ENCODE data around the gene BCAS3. TPM values are rescaled to one million over a fixed set of nuclear protein-coding genes. Genes with fewer than 3 reads are reported as not detected.
"Not testable (repeated sequence)": the region's sequence is repeated elsewhere in the genome, so short reads cannot be mapped to it uniquely, and the experiment has no call there.

BCAS3 gene
- total and polyA plus RNA-seq, 4 donors, result 11.6 to 47.6 (median 27.4) TPM

DNA sequence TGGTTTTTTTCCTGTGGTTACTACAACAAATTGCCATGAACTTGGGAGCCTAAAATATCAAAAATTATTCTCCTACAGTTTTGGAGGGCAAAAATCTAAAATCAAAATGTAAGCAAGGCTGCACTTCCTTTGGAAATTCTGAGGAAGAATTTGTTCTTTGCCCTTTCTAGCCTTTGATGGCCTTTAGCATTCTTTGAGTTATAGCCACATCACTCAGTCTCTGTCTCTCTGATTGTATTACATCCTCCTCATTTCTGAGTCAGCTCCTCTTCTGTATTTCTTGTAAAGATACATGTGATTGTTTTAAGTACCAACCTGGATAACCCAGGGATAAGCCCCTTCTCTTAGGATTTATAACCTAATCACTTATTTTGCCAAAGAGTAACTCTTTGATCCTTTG is 282.0 kb downstream of the BCAS3 start:
- Histone ChIP-seq H3K4me3 (ENCODE audit: low read length in 2 of 2) (no peak overlapping the region), H3K36me3 (ENCODE audit: control insufficient read depth in 1 of 2, insufficient read depth in 2 of 2, low read length in 1 of 2) (peaks cover 2 to 3% of the 10 kb centered on the region in 2 donors), H3K27me3 (ENCODE audit: control insufficient read depth in 1 of 2, insufficient read depth in 2 of 2, low read length in 1 of 2) (no peaks in the 10 kb centered on the region), H3K9me3 (ENCODE audit: control insufficient read depth, low read length) (peaks cover 5% of the 10 kb centered on the region), H3K27ac (ENCODE audit: low read depth in 1 of 2, low read length in 2 of 2) (no peak overlapping the region), H3K4me1 (ENCODE audit: control insufficient read depth in 1 of 2, insufficient read depth in 2 of 2, low read length in 2 of 2) (no peaks in the 10 kb centered on the region)
- ATAC-seq (ENCODE audit: low FRiP score) (no peak), DNase-seq (no peak)
- intact Hi-C loops (cut with DNase I), result no loop called here

DNA sequence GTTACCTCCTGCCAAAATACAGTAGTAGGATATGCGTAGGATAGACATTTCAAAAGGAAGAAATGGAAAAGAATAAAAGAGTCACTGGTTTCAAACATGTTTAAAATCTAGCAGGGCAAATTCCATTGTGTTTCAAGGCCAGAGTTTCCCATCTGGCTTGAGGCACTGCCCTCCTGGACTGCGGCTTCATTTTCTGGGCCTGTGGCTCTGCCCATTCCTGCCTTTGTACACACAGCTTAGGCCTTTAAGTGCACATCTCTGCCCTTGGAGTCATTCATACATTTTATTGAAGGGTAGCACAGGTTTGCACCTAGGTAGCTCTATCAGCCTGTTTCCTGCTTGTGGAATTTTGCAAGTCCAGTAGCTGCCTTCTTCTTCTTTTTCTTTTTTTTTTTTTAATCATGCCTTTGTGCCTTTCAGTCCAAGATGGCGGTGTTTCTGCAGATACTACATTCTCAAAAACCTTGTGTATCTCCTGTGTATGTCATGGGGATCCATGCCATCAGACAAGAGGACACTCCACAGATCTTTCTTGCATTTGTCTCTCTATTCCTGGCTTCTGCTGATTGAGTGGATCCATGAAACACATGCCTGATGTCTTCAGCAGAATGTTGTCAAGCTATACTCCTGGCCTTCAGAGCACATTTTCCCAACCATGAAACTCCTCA is 282.9 kb downstream of the BCAS3 start:
- H3K4me1 ChIP-seq (ENCODE audit: control insufficient read depth in 1 of 2, insufficient read depth in 2 of 2, low read length in 2 of 2), result no peaks in the 10 kb centered on the region
- H3K27ac ChIP-seq (ENCODE audit: low read depth in 1 of 2, low read length in 2 of 2), result no peak overlapping the region
- no peak for ATAC-seq (ENCODE audit: low FRiP score)
- no peaks in the 10 kb centered on the region for H3K27me3 ChIP-seq (ENCODE audit: control insufficient read depth in 1 of 2, insufficient read depth in 2 of 2, low read length in 1 of 2)
- no peak for DNase-seq
- peaks cover 5% of the 10 kb centered on the region for H3K9me3 ChIP-seq (ENCODE audit: control insufficient read depth, low read length)
- no peak overlapping the region for H3K4me3 ChIP-seq (ENCODE audit: low read length in 2 of 2)
- intact Hi-C loops (cut with DNase I), result no loop called here
- 97 to 99% methylated on average over 3 of the region's 3 CpGs for WGBS, 2 donors
- peaks cover 2 to 3% of the 10 kb centered on the region in 2 donors for H3K36me3 ChIP-seq (ENCODE audit: control insufficient read depth in 1 of 2, insufficient read depth in 2 of 2, low read length in 1 of 2)

GRCh38 chr17:60964160-60964559 is 286.5 kb downstream of the BCAS3 start:
- intact Hi-C loops (cut with DNase I), result no loop called here
- Histone ChIP-seq H3K9me3 (ENCODE audit: control insufficient read depth, low read length) (peaks cover 6% of the 10 kb centered on the region), H3K27ac (ENCODE audit: low read depth in 1 of 2, low read length in 2 of 2) (no peak overlapping the region), H3K4me3 (ENCODE audit: low read length in 2 of 2) (no peak overlapping the region), H3K27me3 (ENCODE audit: control insufficient read depth in 1 of 2, insufficient read depth in 2 of 2, low read length in 1 of 2) (no peaks in the 10 kb centered on the region), H3K4me1 (ENCODE audit: control insufficient read depth in 1 of 2, insufficient read depth in 2 of 2, low read length in 2 of 2) (no peaks in the 10 kb centered on the region), H3K36me3 (ENCODE audit: control insufficient read depth in 1 of 2, insufficient read depth in 2 of 2, low read length in 1 of 2) (peaks cover 2 to 3% of the 10 kb centered on the region in 2 donors)
- ATAC-seq (ENCODE audit: low FRiP score), result no peak
- 94 to 96% methylated on average over 2 of the region's 2 CpGs for WGBS, 2 donors
- no peak for DNase-seq

DNA sequence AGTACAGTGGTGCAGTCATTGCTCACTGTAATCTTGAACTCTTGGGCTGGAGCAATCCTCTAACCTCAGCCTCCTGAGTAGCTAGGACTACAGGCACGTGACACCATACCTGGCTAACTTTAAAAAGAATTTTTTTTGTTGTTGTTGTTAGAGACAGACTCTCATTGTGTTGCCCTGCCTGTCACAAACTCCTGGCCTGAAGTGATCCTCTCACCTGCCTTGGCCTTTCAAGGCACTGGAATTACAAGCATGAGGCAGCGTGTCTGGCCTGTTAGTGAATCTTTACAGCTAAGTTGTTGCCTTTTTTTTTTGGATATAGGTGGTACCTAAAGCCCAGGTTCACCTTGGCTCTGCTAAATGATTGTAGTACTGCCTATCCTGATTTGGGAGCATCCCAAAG is 290.6 kb downstream of the BCAS3 start:
- H3K27me3 ChIP-seq (ENCODE audit: control insufficient read depth in 1 of 2, insufficient read depth in 2 of 2, low read length in 1 of 2), result no peaks in the 10 kb centered on the region
- ATAC-seq (ENCODE audit: low FRiP score) (no peak), DNase-seq (no peak)
- H3K4me1 ChIP-seq (ENCODE audit: control insufficient read depth in 1 of 2, insufficient read depth in 2 of 2, low read length in 2 of 2), result no peaks in the 10 kb centered on the region
- intact Hi-C loops (cut with DNase I), result no loop called here
- H3K9me3 ChIP-seq (ENCODE audit: control insufficient read depth, low read length), result peaks cover 1% of the 10 kb centered on the region
- H3K27ac ChIP-seq (ENCODE audit: low read depth in 1 of 2, low read length in 2 of 2), result no peak overlapping the region
- WGBS, 2 donors, result 97 to 100% methylated on average over 2 of the region's 2 CpGs
- no peaks in the 10 kb centered on the region for H3K36me3 ChIP-seq (ENCODE audit: control insufficient read depth in 1 of 2, insufficient read depth in 2 of 2, low read length in 1 of 2)
- no peak overlapping the region for H3K4me3 ChIP-seq (ENCODE audit: low read length in 2 of 2)

- 96% methylated on average over 1 of the region's 1 CpG for WGBS, 2 donors
- no peak for ATAC-seq (ENCODE audit: low FRiP score)
- Histone ChIP-seq H3K27ac (ENCODE audit: low read depth in 1 of 2, low read length in 2 of 2) (no peak overlapping the region), H3K4me3 (ENCODE audit: low read length in 2 of 2) (no peak overlapping the region), H3K4me1 (ENCODE audit: control insufficient read depth in 1 of 2, insufficient read depth in 2 of 2, low read length in 2 of 2) (no peaks in the 10 kb centered on the region), H3K9me3 (ENCODE audit: control insufficient read depth, low read length) (peaks cover 1% of the 10 kb centered on the region), H3K27me3 (ENCODE audit: control insufficient read depth in 1 of 2, insufficient read depth in 2 of 2, low read length in 1 of 2) (no peaks in the 10 kb centered on the region), H3K36me3 (ENCODE audit: control insufficient read depth in 1 of 2, insufficient read depth in 2 of 2, low read length in 1 of 2) (no peaks in the 10 kb centered on the region)
- DNase-seq, result no peak
- intact Hi-C loops (cut with DNase I), result no loop called here
Observed at GRCh38 chr17:60969500-60970037, 291.9 kb downstream of the BCAS3 start.

DNA sequence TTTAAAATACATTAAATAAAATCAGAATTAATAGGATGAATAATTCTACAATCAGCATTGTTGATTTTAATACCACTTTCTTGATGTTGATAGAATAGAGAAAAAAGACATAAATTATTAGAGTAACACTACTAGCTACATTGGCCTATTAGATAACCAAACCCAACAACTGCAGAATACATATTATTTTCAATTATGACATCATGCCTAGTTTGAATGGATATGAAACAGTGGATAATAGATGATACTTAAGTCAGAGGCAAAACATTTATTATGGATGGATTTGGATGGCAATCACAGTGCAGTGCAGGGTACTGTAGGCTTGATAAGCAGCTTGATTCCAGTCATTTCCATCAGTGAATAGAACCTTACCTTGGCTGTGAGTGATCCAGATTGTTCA is 293.1 kb downstream of the BCAS3 start:
- ATAC-seq (ENCODE audit: low FRiP score), result no peak
- Histone ChIP-seq H3K36me3 (ENCODE audit: control insufficient read depth in 1 of 2, insufficient read depth in 2 of 2, low read length in 1 of 2) (no peaks in the 10 kb centered on the region), H3K4me1 (ENCODE audit: control insufficient read depth in 1 of 2, insufficient read depth in 2 of 2, low read length in 2 of 2) (no peaks in the 10 kb centered on the region), H3K27me3 (ENCODE audit: control insufficient read depth in 1 of 2, insufficient read depth in 2 of 2, low read length in 1 of 2) (no peaks in the 10 kb centered on the region), H3K9me3 (ENCODE audit: control insufficient read depth, low read length) (peaks cover 1% of the 10 kb centered on the region), H3K27ac (ENCODE audit: low read depth in 1 of 2, low read length in 2 of 2) (no peak overlapping the region), H3K4me3 (ENCODE audit: low read length in 2 of 2) (no peak overlapping the region)
- intact Hi-C loops (cut with DNase I), result no loop called here
- DNase-seq, result no peak

GRCh38 chr17:60971515-60972369 is 294.1 kb downstream of the BCAS3 start:
- Histone ChIP-seq H3K27ac (ENCODE audit: low read depth in 1 of 2, low read length in 2 of 2) (no peak overlapping the region), H3K4me3 (ENCODE audit: low read length in 2 of 2) (no peak overlapping the region), H3K4me1 (ENCODE audit: control insufficient read depth in 1 of 2, insufficient read depth in 2 of 2, low read length in 2 of 2) (no peaks in the 10 kb centered on the region), H3K36me3 (ENCODE audit: control insufficient read depth in 1 of 2, insufficient read depth in 2 of 2, low read length in 1 of 2) (no peaks in the 10 kb centered on the region), H3K9me3 (ENCODE audit: control insufficient read depth, low read length) (peaks cover 1% of the 10 kb centered on the region), H3K27me3 (ENCODE audit: control insufficient read depth in 1 of 2, insufficient read depth in 2 of 2, low read length in 1 of 2) (no peaks in the 10 kb centered on the region)
- DNase-seq, result no peak
- ATAC-seq (ENCODE audit: low FRiP score), result peak; percentile 33
- intact Hi-C loops (cut with DNase I), result no loop called here
- WGBS, 2 donors, result 56 to 61% methylated on average over 6 of the region's 6 CpGs

DNA sequence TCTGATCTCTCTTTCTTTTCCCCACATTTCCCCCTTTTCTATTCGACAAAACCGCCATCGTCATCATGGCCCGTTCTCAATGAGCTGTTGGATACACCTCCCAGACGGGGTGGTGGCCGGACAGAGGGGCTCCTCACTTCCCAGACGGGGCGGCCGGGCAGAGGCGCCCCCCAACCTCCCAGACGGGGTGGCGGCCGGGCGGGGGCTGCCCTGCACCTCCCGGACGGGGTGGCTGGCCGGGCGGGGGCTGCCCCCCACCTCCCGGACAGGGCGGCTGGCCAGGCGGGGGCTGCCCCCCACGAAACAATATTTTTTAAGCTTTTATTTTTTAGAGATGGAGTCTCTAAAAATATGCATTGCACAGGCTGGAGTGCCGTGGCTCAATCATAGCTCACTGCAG is 299.2 kb downstream of the BCAS3 start:
- H3K9me3 ChIP-seq (ENCODE audit: control insufficient read depth, low read length); H3K36me3 ChIP-seq (ENCODE audit: control insufficient read depth in 1 of 2, insufficient read depth in 2 of 2, low read length in 1 of 2); intact Hi-C loops (cut with DNase I); H3K4me1 ChIP-seq (ENCODE audit: control insufficient read depth in 1 of 2, insufficient read depth in 2 of 2, low read length in 2 of 2); ATAC-seq (ENCODE audit: low FRiP score); DNase-seq; H3K27me3 ChIP-seq (ENCODE audit: control insufficient read depth in 1 of 2, insufficient read depth in 2 of 2, low read length in 1 of 2); H3K4me3 ChIP-seq (ENCODE audit: low read length in 2 of 2); H3K27ac ChIP-seq (ENCODE audit: low read depth in 1 of 2, low read length in 2 of 2): not testable (repeated sequence)
- WGBS, 2 donors, result 97% methylated on average over 19 to 22 of the region's 23 CpGs

DNA sequence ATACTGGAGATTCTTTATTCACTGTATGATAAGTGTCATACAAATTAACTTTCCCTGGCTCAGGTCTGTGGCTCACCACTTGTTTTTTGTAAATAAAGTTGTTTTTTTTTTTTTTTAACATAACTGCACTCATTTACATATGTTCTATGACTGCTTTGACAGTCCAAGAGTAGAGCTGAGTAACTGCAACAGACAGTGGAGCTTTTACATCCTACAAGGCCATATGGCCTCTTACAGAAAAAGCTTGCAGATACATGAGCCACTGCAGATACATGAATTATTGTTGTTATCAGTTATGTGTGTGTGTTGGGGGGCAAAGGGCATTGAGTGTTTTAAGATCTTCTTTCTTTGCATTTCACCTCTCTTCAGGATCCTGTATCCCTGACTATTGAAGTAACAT is 311.7 kb downstream of the BCAS3 start:
- no peak for ATAC-seq (ENCODE audit: low FRiP score)
- Histone ChIP-seq H3K27me3 (ENCODE audit: control insufficient read depth in 1 of 2, insufficient read depth in 2 of 2, low read length in 1 of 2) (no peaks in the 10 kb centered on the region), H3K27ac (ENCODE audit: low read depth in 1 of 2, low read length in 2 of 2) (no peak overlapping the region), H3K4me3 (ENCODE audit: low read length in 2 of 2) (no peak overlapping the region), H3K36me3 (ENCODE audit: control insufficient read depth in 1 of 2, insufficient read depth in 2 of 2, low read length in 1 of 2) (no peaks in the 10 kb centered on the region), H3K4me1 (ENCODE audit: control insufficient read depth in 1 of 2, insufficient read depth in 2 of 2, low read length in 2 of 2) (no peaks in the 10 kb centered on the region), H3K9me3 (ENCODE audit: control insufficient read depth, low read length) (no peaks in the 10 kb centered on the region)
- intact Hi-C loops (cut with DNase I), result no loop called here
- no peak for DNase-seq
